ENCODE data around the gene MND1.
A peak's percentile ranks its signal among the peaks of the same experiment; 100 is the strongest.
"Not testable (repeated sequence)": the region's sequence is repeated elsewhere in the genome, so short reads cannot be mapped to it uniquely, and the experiment has no call there.

MND1 gene

GRCh38 chr4:153403726-153404125, 59.2 kb downstream of the MND1 start:
- no peak for DNase-seq (ENCODE audit: low read depth)

GRCh38 chr4:153407906-153408305, 63.4 kb downstream of the MND1 start:
- no peak for DNase-seq (ENCODE audit: low read depth)

- no peak for DNase-seq (ENCODE audit: low read depth)
These were observed 64.4 kb downstream of the MND1 start for GRCh38 chr4:153408932-153409331.

GRCh38 chr4:153409412-153409811, 64.9 kb downstream of the MND1 start:
- DNase-seq (ENCODE audit: low read depth): peak; percentile 34

GRCh38 chr4:153409924-153410501, 65.5 kb downstream of the MND1 start:
- no peak for DNase-seq (ENCODE audit: low read depth)

GRCh38 chr4:153413842-153414241, 69.4 kb downstream of the MND1 start:
- no peak for DNase-seq (ENCODE audit: low read depth)

- not testable (repeated sequence) for DNase-seq (ENCODE audit: low read depth)
These were observed 72.0 kb downstream of the MND1 start for GRCh38 chr4:153416456-153416855.

GRCh38 chr4:153418121-153418520, 73.6 kb downstream of the MND1 start:
- DNase-seq (ENCODE audit: low read depth): no peak

GRCh38 chr4:153418558-153418957, 74.1 kb downstream of the MND1 start:
- peak; percentile 25 for DNase-seq (ENCODE audit: low read depth)

GRCh38 chr4:153419029-153419428, 74.5 kb downstream of the MND1 start:
- no peak for DNase-seq (ENCODE audit: low read depth)

GRCh38 chr4:153419673-153420278, 75.3 kb downstream of the MND1 start:
- no peak for DNase-seq (ENCODE audit: low read depth)

GRCh38 chr4:153420361-153420760, 75.9 kb downstream of the MND1 start:
- no peak for DNase-seq (ENCODE audit: low read depth)

- DNase-seq (ENCODE audit: low read depth): no peak
These were observed 77.5 kb downstream of the MND1 start for GRCh38 chr4:153421941-153422340.

GRCh38 chr4:153426207-153426885, 81.9 kb downstream of the MND1 start:
- no peak for DNase-seq (ENCODE audit: low read depth)

- DNase-seq (ENCODE audit: low read depth): no peak
These were observed 83.0 kb downstream of the MND1 start for GRCh38 chr4:153427363-153428071.

GRCh38 chr4:153428941-153429475, 84.5 kb downstream of the MND1 start:
- DNase-seq (ENCODE audit: low read depth): no peak

GRCh38 chr4:153432965-153433753, 88.7 kb downstream of the MND1 start:
- peak; percentile 55 for DNase-seq (ENCODE audit: low read depth)

GRCh38 chr4:153433754-153434105, 89.2 kb downstream of the MND1 start:
- no peak for DNase-seq (ENCODE audit: low read depth)

- DNase-seq (ENCODE audit: low read depth): no peak
These were observed 89.7 kb downstream of the MND1 start for GRCh38 chr4:153434190-153434589.

- no peak for DNase-seq (ENCODE audit: low read depth)
These were observed 94.6 kb downstream of the MND1 start for GRCh38 chr4:153438916-153439756.

GRCh38 chr4:153439831-153440230, 95.3 kb downstream of the MND1 start:
- DNase-seq (ENCODE audit: low read depth): no peak
